Progenitor cell of endocrine pancreas (in vitro differentiated cells): ENCODE measurements around the gene HPCAL1. TPM values are rescaled to one million over a fixed set of nuclear protein-coding genes. Genes with fewer than 3 reads are reported as not detected.

Source experiments
- DNase-seq: peaks from one replicate; pipeline ENCODE4 v3.0.0; 2021; ENCODE audit warnings: low spot score; ENCODE audit not compliant: unreplicated experiment
- H3K27ac Mint-ChIP-seq: 2 replicates; pipeline ENCODE4 v1.8.0; 2021; ENCODE audit warnings: mild to moderate bottlenecking, moderate library complexity, mixed read lengths
- H3K27me3 Mint-ChIP-seq: 2 replicates; pipeline ENCODE4 v1.8.0; 2021; ENCODE audit warnings: mixed read lengths
- H3K36me3 Mint-ChIP-seq: 2 replicates; pipeline ENCODE4 v1.8.0; 2022; ENCODE audit warnings: mixed read lengths; ENCODE audit not compliant: insufficient read depth
- H3K4me1 Mint-ChIP-seq: 2 replicates; pipeline ENCODE4 v1.8.0; 2021; ENCODE audit warnings: low read depth, mixed read lengths
- H3K4me3 Mint-ChIP-seq: 2 replicates; pipeline ENCODE4 v1.8.0; 2021; ENCODE audit warnings: low read depth, mild to moderate bottlenecking, moderate library complexity, mixed read lengths
- H3K9me3 Mint-ChIP-seq: 2 replicates; pipeline ENCODE4 v1.8.0; 2021; ENCODE audit warnings: low read depth, mixed read lengths
- CTCF ChIP-seq: fragments of 200-600 bp; sonication (generic); IDR thresholded peaks from one replicate; pipeline ENCODE4 v1.5.0; 2021; ENCODE audit warnings: antibody characterized with exemption, mild to moderate bottlenecking; ENCODE audit not compliant: unreplicated experiment
- total RNA-seq: library from RNA; stranded (reverse); gene quantifications from 2 replicates; pipeline ENCODE4 v1.2.1, GENCODE V29; 2021

The HPCAL1 gene
- total RNA-seq, 1 donor from 2014 or later = 16.5 TPM

- H3K9me3 Mint-ChIP-seq = no peaks in the 10 kb centered on the region
- H3K4me1 Mint-ChIP-seq = peaks cover 13% of the 10 kb centered on the region
- H3K27ac Mint-ChIP-seq = no peak overlapping the region
- H3K27me3 Mint-ChIP-seq = peaks cover 8% of the 10 kb centered on the region
- no peaks in the 10 kb centered on the region for H3K36me3 Mint-ChIP-seq
- no peak for DNase-seq
- H3K4me3 Mint-ChIP-seq = no peak overlapping the region
- TF ChIP-seq CTCF = no peak
These were observed 159.7 kb downstream of the HPCAL1 start for GRCh38 chr2:10462178-10463083.

GRCh38 chr2:10465910-10466309 is 163.2 kb downstream of the HPCAL1 start:
- H3K27me3 Mint-ChIP-seq = peaks cover 15% of the 10 kb centered on the region
- TF ChIP-seq CTCF = no peak
- no peak for DNase-seq
- no peaks in the 10 kb centered on the region for H3K36me3 Mint-ChIP-seq
- H3K9me3 Mint-ChIP-seq = no peaks in the 10 kb centered on the region
- H3K4me3 Mint-ChIP-seq = no peak overlapping the region
- no peaks in the 10 kb centered on the region for H3K4me1 Mint-ChIP-seq
- H3K27ac Mint-ChIP-seq = no peak overlapping the region

- Mint-ChIP-seq H3K4me3 (no peak overlapping the region), H3K9me3 (no peaks in the 10 kb centered on the region), H3K27ac (no peak overlapping the region), H3K4me1 (no peaks in the 10 kb centered on the region), H3K27me3 (peaks cover 12% of the 10 kb centered on the region), H3K36me3 (no peaks in the 10 kb centered on the region)
- no peak for TF ChIP-seq CTCF
- no peak for DNase-seq
These were observed 164.1 kb downstream of the HPCAL1 start for GRCh38 chr2:10466801-10467200.

- no peak for TF ChIP-seq CTCF
- Mint-ChIP-seq H3K27ac (no peak overlapping the region), H3K27me3 (peaks cover 12% of the 10 kb centered on the region), H3K36me3 (no peaks in the 10 kb centered on the region), H3K9me3 (no peaks in the 10 kb centered on the region), H3K4me3 (no peak overlapping the region), H3K4me1 (no peaks in the 10 kb centered on the region)
- no peak for DNase-seq
These were observed 164.7 kb downstream of the HPCAL1 start for GRCh38 chr2:10467401-10467800.

- no peak for TF ChIP-seq CTCF
- no peaks in the 10 kb centered on the region for H3K4me1 Mint-ChIP-seq
- no peak overlapping the region for H3K4me3 Mint-ChIP-seq
- no peaks in the 10 kb centered on the region for H3K36me3 Mint-ChIP-seq
- no peak overlapping the region for H3K27ac Mint-ChIP-seq
- peaks cover 19% of the 10 kb centered on the region for H3K27me3 Mint-ChIP-seq
- no peak for DNase-seq
- H3K9me3 Mint-ChIP-seq = no peaks in the 10 kb centered on the region
These were observed 166.6 kb downstream of the HPCAL1 start for GRCh38 chr2:10469301-10469700.
